Epithelial cell of prostate (primary cell): ENCODE data around the gene VAV2.

Experiments
- DNase-seq: peaks from one replicate; pipeline ENCODE4 v3.0.0-alpha.2; 2011; ENCODE audit warnings: low read depth, low spot score
- H3K27ac ChIP-seq: fragments of 450-650 bp; 2 replicates; pipeline ENCODE4 v1.5.1; 2017; ENCODE audit warnings: mild to moderate bottlenecking

Gene VAV2

GRCh38 chr9:133809335-133809734 is 182.8 kb downstream of the VAV2 start:
- H3K27ac ChIP-seq, result no peak overlapping the region
- DNase-seq, result no peak

- no peak for DNase-seq
- H3K27ac ChIP-seq, result no peak overlapping the region
Observed at GRCh38 chr9:133807818-133808217, 184.3 kb downstream of the VAV2 start.

GRCh38 chr9:133807037-133807436 is 185.1 kb downstream of the VAV2 start:
- no peak overlapping the region for H3K27ac ChIP-seq
- DNase-seq, result no peak

- H3K27ac ChIP-seq, result no peak overlapping the region
- DNase-seq, result no peak
Observed at GRCh38 chr9:133806623-133807010, 185.5 kb downstream of the VAV2 start.

- no peak for DNase-seq
- no peak overlapping the region for H3K27ac ChIP-seq
Observed at GRCh38 chr9:133805876-133806622, 186.1 kb downstream of the VAV2 start.

- no peak overlapping the region for H3K27ac ChIP-seq
- DNase-seq, result no peak
Observed at GRCh38 chr9:133804199-133804598, 187.9 kb downstream of the VAV2 start.

GRCh38 chr9:133803745-133804144 is 188.4 kb downstream of the VAV2 start:
- no peak overlapping the region for H3K27ac ChIP-seq
- DNase-seq, result no peak

GRCh38 chr9:133803028-133803585 is 189.0 kb downstream of the VAV2 start:
- no peak for DNase-seq
- H3K27ac ChIP-seq, result no peak overlapping the region

- no peak for DNase-seq
- H3K27ac ChIP-seq, result no peak overlapping the region
Observed at GRCh38 chr9:133801739-133802138, 190.4 kb downstream of the VAV2 start.

- H3K27ac ChIP-seq, result no peak overlapping the region
- no peak for DNase-seq
Observed at GRCh38 chr9:133800266-133800665, 191.9 kb downstream of the VAV2 start.

GRCh38 chr9:133799716-133800115 is 192.4 kb downstream of the VAV2 start:
- no peak for DNase-seq
- H3K27ac ChIP-seq, result no peak overlapping the region

- DNase-seq, result no peak
- H3K27ac ChIP-seq, result no peak overlapping the region
Observed at GRCh38 chr9:133799106-133799505, 193.0 kb downstream of the VAV2 start.

GRCh38 chr9:133798160-133798559 is 194.0 kb downstream of the VAV2 start:
- H3K27ac ChIP-seq, result no peak overlapping the region
- DNase-seq, result no peak

- no peak for DNase-seq
- H3K27ac ChIP-seq, result no peak overlapping the region
Observed at GRCh38 chr9:133797406-133798105, 194.6 kb downstream of the VAV2 start.

- DNase-seq, result no peak
- no peak overlapping the region for H3K27ac ChIP-seq
Observed at GRCh38 chr9:133796562-133796961, 195.6 kb downstream of the VAV2 start.

GRCh38 chr9:133795049-133795448 is 197.1 kb downstream of the VAV2 start:
- DNase-seq, result no peak
- H3K27ac ChIP-seq, result no peak overlapping the region

- no peak for DNase-seq
Observed at GRCh38 chr9:133794016-133794760, 197.9 kb downstream of the VAV2 start.

GRCh38 chr9:133793471-133793870 is 198.7 kb downstream of the VAV2 start:
- no peak overlapping the region for H3K27ac ChIP-seq
- DNase-seq, result no peak

More at GRCh38 chr9:133794016-133794760, 197.9 kb downstream of the VAV2 start:
- no peak overlapping the region for H3K27ac ChIP-seq

- H3K27ac ChIP-seq, result no peak overlapping the region
- no peak for DNase-seq
Observed at GRCh38 chr9:133792721-133793470, 199.2 kb downstream of the VAV2 start.
